ENCODE measurements around the gene EBP.
A peak's percentile ranks its signal among the peaks of the same experiment; 100 is the strongest.
"Not testable (repeated sequence)": the region's sequence is repeated elsewhere in the genome, so short reads cannot be mapped to it uniquely, and the experiment has no call there.

Gene EBP

DNA sequence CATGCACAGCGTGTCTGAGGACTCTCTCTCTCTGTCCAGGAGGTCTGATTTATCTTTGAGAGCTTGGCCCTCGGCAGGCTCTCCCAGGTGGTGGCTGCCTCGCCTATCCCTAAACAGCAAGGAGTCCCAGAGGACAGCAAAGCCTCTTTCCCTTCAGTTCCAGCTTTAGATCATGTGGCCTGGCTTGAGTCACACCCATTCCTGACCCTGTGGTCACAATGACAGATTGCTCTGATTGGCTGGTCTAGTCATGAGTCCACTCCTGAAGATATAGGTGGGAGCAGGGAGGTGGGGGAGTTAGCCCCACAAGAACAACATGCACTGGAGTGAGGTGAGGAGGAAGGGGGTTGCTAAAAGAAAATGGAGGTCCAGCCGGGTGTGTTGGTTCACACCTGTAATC is 24.9 kb upstream of the EBP start:
- no peak for DNase-seq

DNA sequence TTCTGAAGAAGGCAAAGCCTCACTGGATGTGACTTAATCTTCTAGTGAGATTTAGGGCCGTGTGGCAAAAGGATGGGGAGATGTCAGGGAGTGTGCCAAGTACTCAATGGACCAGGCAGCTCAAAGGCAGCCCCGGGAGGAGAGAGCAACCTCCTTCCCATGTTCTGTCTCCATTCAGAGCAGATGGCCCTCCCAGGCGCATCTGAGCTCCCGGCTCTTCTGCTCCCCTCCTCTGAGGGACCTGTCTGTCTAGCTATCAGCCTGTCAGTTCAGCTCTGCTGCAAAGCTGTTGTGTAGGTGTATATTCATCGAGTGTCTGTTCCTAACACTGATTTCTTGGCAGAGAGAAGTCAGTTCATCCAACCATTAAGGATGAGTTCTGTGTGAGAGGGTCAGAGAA is 23.7 kb upstream of the EBP start:
- DNase-seq, result no peak

DNA sequence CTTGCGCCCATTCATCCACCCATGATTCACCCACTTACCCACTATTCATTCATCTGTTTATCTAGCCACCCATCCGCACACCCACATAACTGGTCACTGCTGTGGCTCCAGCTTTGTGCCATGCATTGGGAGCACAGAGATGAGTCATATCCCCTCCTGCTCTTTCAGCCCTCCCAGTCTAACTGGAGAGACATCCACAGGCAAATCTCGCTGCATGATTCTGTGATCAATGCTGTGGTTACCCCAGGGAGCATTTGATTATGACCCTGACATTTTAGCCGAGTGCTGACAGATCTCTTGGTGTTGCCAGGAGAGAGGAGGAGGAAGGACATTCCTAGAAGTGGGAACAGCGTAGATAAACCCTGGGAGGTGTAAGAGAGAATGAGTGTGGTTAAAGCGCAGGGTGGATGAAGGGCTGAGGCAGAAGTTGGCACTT is 23.2 kb upstream of the EBP start:
- DNase-seq, result no peak

DNA sequence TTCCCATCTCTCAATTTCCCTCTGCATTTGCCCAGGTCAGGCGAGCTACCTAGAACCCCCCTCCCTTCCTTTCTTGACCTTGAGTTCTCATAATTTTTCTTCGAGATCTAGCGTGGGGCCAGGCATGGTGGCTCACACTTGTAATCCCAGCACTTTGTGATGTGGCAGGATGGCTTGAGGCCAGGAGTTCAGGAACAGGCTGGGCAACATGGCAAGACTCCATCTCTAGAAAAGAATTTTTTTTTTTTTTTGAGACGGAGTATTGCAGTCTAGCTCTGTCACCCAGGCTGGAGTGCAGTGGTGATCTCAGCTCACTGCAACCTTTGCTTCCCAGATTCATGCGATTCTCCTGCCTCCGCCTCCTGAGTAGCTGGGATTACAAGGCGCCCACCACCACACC is 17.3 kb upstream of the EBP start:
- no peak for DNase-seq

DNA sequence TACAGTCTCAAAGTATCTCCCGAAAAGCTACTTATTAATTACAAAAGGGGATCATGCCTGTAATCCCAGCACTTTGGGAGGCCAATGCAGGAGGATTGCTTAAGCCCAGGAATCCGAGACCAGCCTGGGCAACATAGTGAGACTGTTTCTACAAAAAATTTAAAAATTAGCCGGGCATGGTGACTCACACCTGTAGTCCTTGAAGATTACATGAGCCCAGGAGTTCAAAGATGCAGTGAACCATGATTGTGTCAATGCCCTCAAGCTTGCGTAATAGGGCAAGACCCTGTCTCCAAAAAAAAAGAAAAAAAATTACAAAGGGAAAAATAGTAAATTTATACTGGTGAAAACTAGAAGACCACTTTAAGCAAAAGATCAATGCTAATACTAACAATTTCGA is 16.1 kb upstream of the EBP start:
- no peak for DNase-seq

DNA sequence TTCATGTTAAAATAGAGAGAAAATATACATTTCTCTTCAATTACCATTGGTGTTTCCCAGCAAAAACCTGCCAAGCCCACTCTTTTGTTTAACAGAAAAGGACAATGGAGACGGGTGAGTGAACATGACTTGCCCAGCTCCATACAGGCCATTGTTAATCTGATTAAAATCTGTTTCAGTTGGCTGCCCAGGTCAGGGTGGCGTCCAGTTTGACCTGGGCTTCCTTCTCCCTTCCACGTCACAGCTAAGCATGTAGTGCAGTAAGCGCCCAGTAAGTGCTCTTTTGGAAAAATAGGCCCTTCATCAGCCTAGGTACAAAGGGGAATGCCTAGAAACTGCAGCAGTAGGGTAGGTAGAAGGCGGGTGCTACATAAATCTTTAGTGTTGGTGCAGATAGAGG is 14.4 kb upstream of the EBP start:
- no peak for DNase-seq

GRCh38 chrX:48508400-48509244 is 13.0 kb upstream of the EBP start, which contains the start of gene PORCN:
PORCN (plus strand) TSS chrX:48508992; CDS start chrX:48509821, 829 bp downstream.
- peak; percentile 80 to 84 for DNase-seq

GRCh38 chrX:48509245-48509590 is 12.4 kb upstream of the EBP start:
- DNase-seq, result no peak

- DNase-seq, result no peak
These were observed 12.0 kb upstream of the EBP start for GRCh38 chrX:48509619-48510018.

- DNase-seq, result no peak
These were observed 10.0 kb upstream of the EBP start for GRCh38 chrX:48511560-48511959.

- DNase-seq, result no peak
These were observed 9.2 kb upstream of the EBP start for GRCh38 chrX:48512371-48512935.

- no peak for DNase-seq
These were observed 7.9 kb upstream of the EBP start for GRCh38 chrX:48513670-48514069.

- DNase-seq, result no peak
These were observed 7.3 kb upstream of the EBP start for GRCh38 chrX:48514126-48514806.

GRCh38 chrX:48514868-48515460 is 6.6 kb upstream of the EBP start:
- no peak for DNase-seq

- no peak for DNase-seq
These were observed 5.8 kb upstream of the EBP start for GRCh38 chrX:48515842-48516241.

- DNase-seq, result no peak
These were observed 5.3 kb upstream of the EBP start for GRCh38 chrX:48516285-48516684.

DNA sequence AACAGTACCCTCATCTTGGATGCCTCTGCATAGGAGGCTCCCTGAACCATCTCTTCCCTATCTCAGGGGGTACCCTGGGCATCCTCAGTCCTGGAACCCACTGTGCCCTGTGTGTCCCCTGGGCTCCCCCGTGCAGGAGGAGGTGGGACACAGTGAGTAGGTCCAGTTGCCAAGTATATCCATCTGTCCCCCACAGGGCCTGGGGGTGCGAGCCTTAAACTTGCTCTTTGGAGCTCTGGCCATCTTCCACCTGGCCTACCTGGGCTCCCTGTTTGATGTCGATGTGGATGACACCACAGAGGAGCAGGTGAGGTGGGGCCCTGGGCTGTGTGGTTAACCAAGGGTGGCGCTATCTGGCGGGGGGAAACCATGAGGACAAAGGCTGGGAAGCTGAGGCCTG is 4.6 kb upstream of the EBP start:
- DNase-seq, result no peak

DNA sequence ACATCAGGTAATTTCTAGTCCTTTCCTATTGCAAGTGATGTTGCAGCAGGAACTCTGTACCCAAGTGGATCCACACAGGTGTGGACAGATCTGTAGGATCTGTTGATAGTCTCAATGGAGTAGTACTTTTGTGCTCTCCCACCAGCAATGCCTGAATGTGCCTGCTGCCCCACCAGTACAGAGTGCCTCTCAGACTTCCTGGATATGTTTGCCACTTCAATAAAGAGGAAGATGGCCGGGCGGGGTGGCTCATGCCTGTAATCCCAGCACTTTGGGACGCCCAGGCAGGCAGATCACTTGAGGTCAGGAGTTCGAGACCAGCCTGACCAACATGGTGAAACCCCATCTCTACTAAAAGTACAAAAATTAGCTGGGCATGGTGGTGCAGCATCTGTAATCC is 2.1 kb upstream of the EBP start:
- not testable (repeated sequence) for DNase-seq

DNA sequence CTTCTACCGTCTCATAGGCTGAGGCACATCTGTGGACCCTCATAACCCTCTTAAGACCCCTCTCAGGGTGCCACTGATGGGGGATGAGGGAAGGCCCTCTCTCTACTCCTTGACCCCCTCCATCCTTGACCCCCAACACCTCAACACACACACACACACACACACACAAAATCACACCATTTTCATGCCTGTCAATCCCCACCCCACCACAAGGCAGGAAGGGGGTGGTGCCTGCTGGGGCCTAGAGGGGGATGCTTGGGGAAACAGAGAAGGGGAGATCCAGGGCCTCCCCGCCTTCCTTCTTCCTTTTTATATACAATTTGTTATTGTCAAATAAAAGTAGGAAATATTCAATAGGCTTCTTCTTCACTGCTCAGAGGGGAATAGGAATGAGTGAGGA is 1.2 kb upstream of the EBP start:
- no peak for DNase-seq

DNA sequence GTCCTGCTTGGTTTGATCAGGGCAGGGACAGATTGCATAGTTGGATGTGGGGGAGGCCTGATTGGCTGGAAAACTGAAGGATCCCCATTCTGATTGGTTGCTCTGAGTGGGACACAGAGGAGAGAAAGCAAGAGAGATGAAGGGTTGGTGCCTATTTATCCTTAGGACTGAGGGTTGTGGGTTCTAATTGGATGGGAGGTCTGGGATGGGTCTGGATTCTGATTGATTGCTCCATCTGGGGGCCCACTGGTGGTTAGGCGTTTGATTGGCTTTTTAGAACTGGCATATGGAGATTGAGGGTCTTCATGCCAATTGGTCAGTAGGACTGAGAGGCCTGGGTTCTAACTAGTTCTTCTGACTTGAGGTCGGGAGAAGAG is 644 bp upstream of the EBP start:
- DNase-seq, result no peak

DNA sequence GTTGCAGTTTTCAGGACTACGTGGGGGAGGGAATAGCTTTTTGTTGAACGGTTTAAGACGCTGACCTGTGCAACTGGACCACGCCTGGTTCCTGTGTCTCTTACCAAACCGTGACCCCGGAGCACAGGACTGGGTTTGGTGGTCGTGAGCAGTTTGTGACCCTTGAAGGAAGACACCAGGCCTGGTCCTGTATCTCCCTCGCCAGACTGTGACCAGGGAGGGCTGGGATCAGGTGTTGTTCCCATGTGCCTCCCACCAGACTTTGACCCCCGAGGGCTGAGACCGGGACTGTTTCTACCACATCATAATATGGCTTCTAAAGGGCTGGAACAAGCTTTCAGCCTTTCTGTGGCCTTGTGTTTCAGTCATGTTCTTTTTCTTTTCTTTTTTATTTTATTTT is 683 bp downstream of the EBP start:
- DNase-seq, result no peak

DNA sequence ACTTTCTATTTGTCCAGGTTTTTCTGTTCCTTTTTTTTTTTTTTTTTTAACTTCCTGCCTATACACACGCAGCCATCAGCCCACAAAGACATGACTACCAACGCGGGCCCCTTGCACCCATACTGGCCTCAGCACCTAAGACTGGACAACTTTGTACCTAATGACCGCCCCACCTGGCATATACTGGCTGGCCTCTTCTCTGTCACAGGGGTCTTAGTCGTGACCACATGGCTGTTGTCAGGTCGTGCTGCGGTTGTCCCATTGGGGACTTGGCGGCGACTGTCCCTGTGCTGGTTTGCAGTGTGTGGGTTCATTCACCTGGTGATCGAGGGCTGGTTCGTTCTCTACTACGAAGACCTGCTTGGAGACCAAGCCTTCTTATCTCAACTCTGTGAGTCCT is 2.1 kb downstream of the EBP start:
- no peak for DNase-seq

DNA sequence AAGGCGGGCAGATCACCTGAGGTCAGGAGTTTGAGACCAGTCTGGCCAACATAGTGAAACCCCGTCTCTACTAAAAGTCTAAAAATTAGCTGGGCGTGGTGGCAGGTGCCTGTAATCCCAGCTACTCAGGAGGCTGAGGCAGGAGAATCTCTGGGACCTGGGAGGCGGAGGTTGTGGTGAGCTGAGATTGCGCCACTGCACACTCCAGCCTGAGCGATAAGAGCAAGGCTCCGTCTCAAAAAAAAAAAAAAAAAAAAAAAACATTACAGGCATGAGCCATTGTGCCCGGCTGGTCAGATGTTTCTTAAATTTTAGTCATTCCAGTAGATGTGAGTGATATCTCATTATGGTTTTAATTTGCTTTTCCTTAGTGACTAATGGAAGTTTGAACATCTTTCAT is 4.2 kb downstream of the EBP start:
- DNase-seq, result not testable (repeated sequence)

DNA sequence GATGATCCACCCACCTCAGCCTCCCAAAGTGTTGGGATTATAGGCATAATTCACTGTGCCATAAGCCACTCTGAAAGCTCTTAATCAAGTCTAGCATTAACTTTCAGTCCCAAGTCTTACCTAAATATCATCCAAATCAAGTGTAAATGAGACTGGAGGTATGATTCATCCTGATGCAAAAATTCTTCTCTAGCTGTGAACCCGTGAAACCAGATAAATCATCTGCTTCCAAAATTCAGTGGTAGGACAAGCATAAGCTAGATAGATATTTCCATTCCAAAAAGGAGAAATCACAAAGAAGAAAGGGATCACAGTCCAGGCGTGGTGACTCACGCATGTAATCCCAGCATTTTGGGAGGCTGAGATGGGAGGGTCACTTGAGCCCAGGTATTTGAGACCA is 9.1 kb downstream of the EBP start:
- DNase-seq, result no peak
